Ishikawa (cell line): Measurements from ENCODE around the gene SLC18A2.

Source experiments
- CEBPB ChIP-seq: IDR thresholded peaks from 2 replicates; pipeline ENCODE4 v1.6.1; 2012
- CREB1 ChIP-seq: IDR thresholded peaks from 2 replicates; pipeline ENCODE4 v1.6.1; 2012; ENCODE audit warnings: low read depth
- EGR1 ChIP-seq: IDR thresholded peaks from 2 replicates; pipeline ENCODE4 v1.6.1; 2012
- EP300 ChIP-seq: IDR thresholded peaks from 2 replicates; pipeline ENCODE4 v1.6.1; 2012; ENCODE audit warnings: borderline replicate concordance
- FOXM1 ChIP-seq: IDR thresholded peaks from 2 replicates; pipeline ENCODE4 v1.6.1; 2012; ENCODE audit warnings: low read depth, borderline replicate concordance
- RAD21 ChIP-seq: IDR thresholded peaks from 2 replicates; pipeline ENCODE4 v1.6.1; 2012; ENCODE audit warnings: low read depth
- TAF1 ChIP-seq: IDR thresholded peaks from 2 replicates; pipeline ENCODE4 v1.6.1; 2012; ENCODE audit warnings: low read depth, mild to moderate bottlenecking
- TCF12 ChIP-seq: IDR thresholded peaks from 2 replicates; pipeline ENCODE4 v1.6.1; 2012; ENCODE audit warnings: low read depth
- TEAD4 ChIP-seq: IDR thresholded peaks from 2 replicates; pipeline ENCODE4 v1.6.1; 2012
- YY1 ChIP-seq: IDR thresholded peaks from 2 replicates; pipeline ENCODE4 v1.6.1; 2012; ENCODE audit warnings: low read depth
- ZBTB7A ChIP-seq: IDR thresholded peaks from 2 replicates; pipeline ENCODE4 v1.6.1; 2012; ENCODE audit warnings: low read depth
- TF ChIP-seq, protein P1 (sequence below): IDR thresholded peaks from 2 replicates; pipeline ENCODE4 v1.6.1; 2012; ENCODE audit warnings: low read depth, mild to moderate bottlenecking
- TF ChIP-seq, protein P2 (sequence below): IDR thresholded peaks from 2 replicates; pipeline ENCODE4 v1.6.1; 2012
- TF ChIP-seq, protein P3 (sequence below): IDR thresholded peaks from 2 replicates; pipeline ENCODE4 v1.6.1; 2012

DNA sequence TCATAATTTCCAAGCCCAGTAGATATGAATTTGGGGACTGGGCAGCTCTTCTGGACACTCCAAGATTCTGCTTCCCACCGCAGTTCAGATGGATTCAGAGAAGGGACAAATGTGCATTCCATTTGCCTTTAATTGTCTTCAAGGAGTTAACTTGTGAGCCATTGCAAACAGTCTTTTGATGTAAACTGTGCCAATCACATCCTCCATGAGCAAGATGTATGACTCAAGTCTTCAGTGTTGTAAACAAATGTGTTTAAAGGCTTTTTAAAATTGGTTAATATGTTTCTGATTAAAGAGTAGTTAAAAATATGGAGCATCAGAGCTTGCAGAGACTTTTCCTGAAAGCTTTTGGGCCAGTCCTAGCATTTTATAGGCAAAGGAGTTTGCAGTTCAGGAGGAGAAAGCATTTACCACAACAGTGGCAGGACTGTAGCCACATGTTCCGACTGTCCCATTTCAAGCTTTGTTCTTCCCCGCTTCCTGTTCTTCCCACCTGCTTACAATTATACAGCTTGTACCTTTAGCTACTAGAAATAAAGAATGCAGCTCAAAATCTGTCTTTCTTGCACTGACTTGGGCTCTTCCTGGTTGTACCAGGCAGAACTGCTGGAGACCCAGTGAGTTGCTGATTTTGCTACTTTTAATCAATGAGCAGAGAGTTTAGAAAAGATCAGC lies 6.2 kb downstream of the SLC18A2 start:
- TF ChIP-seq YY1 = no peak
- TF ChIP-seq, protein P1, sequence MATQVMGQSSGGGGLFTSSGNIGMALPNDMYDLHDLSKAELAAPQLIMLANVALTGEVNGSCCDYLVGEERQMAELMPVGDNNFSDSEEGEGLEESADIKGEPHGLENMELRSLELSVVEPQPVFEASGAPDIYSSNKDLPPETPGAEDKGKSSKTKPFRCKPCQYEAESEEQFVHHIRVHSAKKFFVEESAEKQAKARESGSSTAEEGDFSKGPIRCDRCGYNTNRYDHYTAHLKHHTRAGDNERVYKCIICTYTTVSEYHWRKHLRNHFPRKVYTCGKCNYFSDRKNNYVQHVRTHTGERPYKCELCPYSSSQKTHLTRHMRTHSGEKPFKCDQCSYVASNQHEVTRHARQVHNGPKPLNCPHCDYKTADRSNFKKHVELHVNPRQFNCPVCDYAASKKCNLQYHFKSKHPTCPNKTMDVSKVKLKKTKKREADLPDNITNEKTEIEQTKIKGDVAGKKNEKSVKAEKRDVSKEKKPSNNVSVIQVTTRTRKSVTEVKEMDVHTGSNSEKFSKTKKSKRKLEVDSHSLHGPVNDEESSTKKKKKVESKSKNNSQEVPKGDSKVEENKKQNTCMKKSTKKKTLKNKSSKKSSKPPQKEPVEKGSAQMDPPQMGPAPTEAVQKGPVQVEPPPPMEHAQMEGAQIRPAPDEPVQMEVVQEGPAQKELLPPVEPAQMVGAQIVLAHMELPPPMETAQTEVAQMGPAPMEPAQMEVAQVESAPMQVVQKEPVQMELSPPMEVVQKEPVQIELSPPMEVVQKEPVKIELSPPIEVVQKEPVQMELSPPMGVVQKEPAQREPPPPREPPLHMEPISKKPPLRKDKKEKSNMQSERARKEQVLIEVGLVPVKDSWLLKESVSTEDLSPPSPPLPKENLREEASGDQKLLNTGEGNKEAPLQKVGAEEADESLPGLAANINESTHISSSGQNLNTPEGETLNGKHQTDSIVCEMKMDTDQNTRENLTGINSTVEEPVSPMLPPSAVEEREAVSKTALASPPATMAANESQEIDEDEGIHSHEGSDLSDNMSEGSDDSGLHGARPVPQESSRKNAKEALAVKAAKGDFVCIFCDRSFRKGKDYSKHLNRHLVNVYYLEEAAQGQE = no peak
- no peak for TF ChIP-seq RAD21
- TF ChIP-seq, protein P2, sequence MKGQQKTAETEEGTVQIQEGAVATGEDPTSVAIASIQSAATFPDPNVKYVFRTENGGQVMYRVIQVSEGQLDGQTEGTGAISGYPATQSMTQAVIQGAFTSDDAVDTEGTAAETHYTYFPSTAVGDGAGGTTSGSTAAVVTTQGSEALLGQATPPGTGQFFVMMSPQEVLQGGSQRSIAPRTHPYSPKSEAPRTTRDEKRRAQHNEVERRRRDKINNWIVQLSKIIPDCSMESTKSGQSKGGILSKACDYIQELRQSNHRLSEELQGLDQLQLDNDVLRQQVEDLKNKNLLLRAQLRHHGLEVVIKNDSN = no peak
- TF ChIP-seq CREB1 = no peak
- no peak for TF ChIP-seq EGR1
- no peak for TF ChIP-seq ZBTB7A
- no peak for TF ChIP-seq TAF1
- no peak for TF ChIP-seq EP300
- no peak for TF ChIP-seq TCF12
- TF ChIP-seq, protein P3, sequence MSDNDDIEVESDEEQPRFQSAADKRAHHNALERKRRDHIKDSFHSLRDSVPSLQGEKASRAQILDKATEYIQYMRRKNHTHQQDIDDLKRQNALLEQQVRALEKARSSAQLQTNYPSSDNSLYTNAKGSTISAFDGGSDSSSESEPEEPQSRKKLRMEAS = no peak
- no peak for TF ChIP-seq TEAD4
- no peak for TF ChIP-seq CEBPB
- TF ChIP-seq FOXM1 = no peak
